Heart left ventricle (tissue), 13 donors: ENCODE measurements around the gene ADAMTS4.

Source experiments
- POLR2A ChIP-seq, 2 donors: fragments of 450-650 bp; IDR thresholded peaks; one replicate each; pipeline ENCODE4 v1.6.1; 2017; ENCODE audit warnings: antibody characterized with exemption in 2 of 2, mild to moderate bottlenecking in 2 of 2, moderate library complexity in 2 of 2
- TF ChIP-seq, protein P1 (sequence below), 12 donors: fragments of 200-600 bp; sonication (generic) in 4 of 12; IDR thresholded peaks; one replicate each; pipeline versions ENCODE4 v1.5.0 to v1.8.0; 2018 to 2022; ENCODE audit warnings: antibody characterized with exemption in 12 of 12, mild to moderate bottlenecking in 5 of 12
- donor health status: ischemic (EF 13 %, LVEDD 7.1; RV severe dilation, severe dysfunction).
- donor health status: DM: no; HTN: yes; CAD: no.
- donor health status: DM: no; HTN: no; CAD: no.
- donor health status: ischemic (EF 25% LVEDD 6.9; RV normal size, moderate dysfunction).
- donor health status: ischemic (EF 25% LVEDD 5.7; RV mildly dilated, moderate dysfunction).
- donor health status: ischemic (EF 35%, LVEDD 5.7; RV mildly dilated, moderate dysfunction).
- donor health status: nonischemic (EF 11% LVEDD 7.7; RV severe dilation, severe dysfunction).
- donor health status: DM: yes; HTN: yes; CAD: no.
- donor health status: PGD.
- donor health status: ischemic (EF 29% LVEDD 5.4; RV normal size, mild dysfunction).
- donor health status: nonischemic (EF 23%, LVEDD 6.1; RV moderate dilation, normal function).

- TF ChIP-seq, protein P1, sequence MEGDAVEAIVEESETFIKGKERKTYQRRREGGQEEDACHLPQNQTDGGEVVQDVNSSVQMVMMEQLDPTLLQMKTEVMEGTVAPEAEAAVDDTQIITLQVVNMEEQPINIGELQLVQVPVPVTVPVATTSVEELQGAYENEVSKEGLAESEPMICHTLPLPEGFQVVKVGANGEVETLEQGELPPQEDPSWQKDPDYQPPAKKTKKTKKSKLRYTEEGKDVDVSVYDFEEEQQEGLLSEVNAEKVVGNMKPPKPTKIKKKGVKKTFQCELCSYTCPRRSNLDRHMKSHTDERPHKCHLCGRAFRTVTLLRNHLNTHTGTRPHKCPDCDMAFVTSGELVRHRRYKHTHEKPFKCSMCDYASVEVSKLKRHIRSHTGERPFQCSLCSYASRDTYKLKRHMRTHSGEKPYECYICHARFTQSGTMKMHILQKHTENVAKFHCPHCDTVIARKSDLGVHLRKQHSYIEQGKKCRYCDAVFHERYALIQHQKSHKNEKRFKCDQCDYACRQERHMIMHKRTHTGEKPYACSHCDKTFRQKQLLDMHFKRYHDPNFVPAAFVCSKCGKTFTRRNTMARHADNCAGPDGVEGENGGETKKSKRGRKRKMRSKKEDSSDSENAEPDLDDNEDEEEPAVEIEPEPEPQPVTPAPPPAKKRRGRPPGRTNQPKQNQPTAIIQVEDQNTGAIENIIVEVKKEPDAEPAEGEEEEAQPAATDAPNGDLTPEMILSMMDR (IDR thresholded peaks at IDR 0.05), result no peak
- no peak for TF ChIP-seq POLR2A (IDR thresholded peaks at IDR 0.05)
Observed at GRCh38 chr1:161173711-161174110, 25.1 kb downstream of the ADAMTS4 start.
